ENCODE measurements around the gene PAK1. TPM values are rescaled to one million over a fixed set of nuclear protein-coding genes. Genes with fewer than 3 reads are reported as not detected.

Gene PAK1
- total and polyA plus RNA-seq, 2 donors = 27.7 to 36.6 TPM

DNA sequence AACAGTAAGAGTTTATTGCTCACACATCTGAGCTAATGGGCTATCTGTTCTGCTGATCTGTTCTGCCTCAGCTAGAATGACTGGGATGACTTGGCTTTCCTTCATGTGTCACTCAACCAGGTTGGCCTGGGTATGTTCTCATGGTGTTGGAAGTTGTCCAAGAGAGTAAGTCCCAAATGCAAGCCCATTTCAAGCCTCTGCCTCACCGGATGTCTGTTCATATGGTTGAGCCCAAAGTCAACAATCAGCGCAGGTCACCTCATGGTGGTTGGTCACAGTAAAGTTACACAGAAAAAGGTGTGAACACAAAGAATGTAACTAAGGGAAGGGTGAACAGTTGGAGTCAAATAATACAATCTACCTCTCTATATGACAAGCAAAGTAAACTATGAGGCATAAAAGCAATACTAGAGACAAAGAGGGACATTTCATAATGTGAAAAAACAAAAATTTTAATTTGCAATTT lies 174.3 kb downstream of the PAK1 start:
- no peak for DNase-seq (ENCODE audit: low read depth in 6 of 9, low spot score in 9 of 9)
- H3K9me3 ChIP-seq (ENCODE audit: control insufficient read depth in 2 of 2, insufficient read depth in 1 of 2, low read length in 1 of 2) = no peaks in the 10 kb centered on the region
- H3K36me3 ChIP-seq (ENCODE audit: control insufficient read depth in 2 of 2, insufficient read depth in 2 of 2, low read length in 1 of 2) = no peaks in the 10 kb centered on the region
- H3K4me3 ChIP-seq (ENCODE audit: low read length in 2 of 2) = no peak overlapping the region
- no peaks in the 10 kb centered on the region for H3K27me3 ChIP-seq (ENCODE audit: control insufficient read depth in 2 of 2, insufficient read depth in 1 of 2, low read length in 1 of 2)
- no peak overlapping the region for H3K27ac ChIP-seq (ENCODE audit: low read depth in 1 of 2, low read length in 1 of 2)
- 92% methylated on average over 2 of the region's 2 CpGs for WGBS
- H3K4me1 ChIP-seq (ENCODE audit: control insufficient read depth in 2 of 2, insufficient read depth in 2 of 2, low read length in 2 of 2) = no peaks in the 10 kb centered on the region

DNA sequence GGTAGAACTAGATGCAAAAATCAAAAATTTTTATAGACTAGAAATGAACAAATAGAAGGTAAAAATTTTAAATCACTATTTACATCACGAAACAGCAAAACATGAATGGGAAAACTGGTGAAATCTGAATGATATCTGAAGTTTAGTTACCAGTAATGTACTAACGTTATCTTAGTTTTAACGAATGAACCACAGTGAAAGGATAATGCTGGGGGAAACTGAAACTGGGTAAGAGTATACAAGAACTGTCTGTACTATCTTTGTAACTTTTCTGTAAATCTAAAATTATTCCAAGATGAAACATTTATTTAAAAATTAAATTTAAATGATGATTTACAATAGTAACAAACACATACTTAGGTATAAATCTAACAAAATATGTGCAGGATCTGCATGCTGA lies 179.9 kb downstream of the PAK1 start:
- DNase-seq (ENCODE audit: low read depth in 6 of 9, low spot score in 9 of 9) = no peak
- Histone ChIP-seq H3K36me3 (ENCODE audit: control insufficient read depth in 2 of 2, insufficient read depth in 2 of 2, low read length in 1 of 2) (no peaks in the 10 kb centered on the region), H3K4me1 (ENCODE audit: control insufficient read depth in 2 of 2, insufficient read depth in 2 of 2, low read length in 2 of 2) (no peaks in the 10 kb centered on the region), H3K4me3 (ENCODE audit: low read length in 2 of 2) (no peak overlapping the region), H3K27me3 (ENCODE audit: control insufficient read depth in 2 of 2, insufficient read depth in 1 of 2, low read length in 1 of 2) (no peaks in the 10 kb centered on the region), H3K27ac (ENCODE audit: low read depth in 1 of 2, low read length in 1 of 2) (no peak overlapping the region), H3K9me3 (ENCODE audit: control insufficient read depth in 2 of 2, insufficient read depth in 1 of 2, low read length in 1 of 2) (no peaks in the 10 kb centered on the region)
- 97% methylated on average over 3 of the region's 3 CpGs for WGBS

DNA sequence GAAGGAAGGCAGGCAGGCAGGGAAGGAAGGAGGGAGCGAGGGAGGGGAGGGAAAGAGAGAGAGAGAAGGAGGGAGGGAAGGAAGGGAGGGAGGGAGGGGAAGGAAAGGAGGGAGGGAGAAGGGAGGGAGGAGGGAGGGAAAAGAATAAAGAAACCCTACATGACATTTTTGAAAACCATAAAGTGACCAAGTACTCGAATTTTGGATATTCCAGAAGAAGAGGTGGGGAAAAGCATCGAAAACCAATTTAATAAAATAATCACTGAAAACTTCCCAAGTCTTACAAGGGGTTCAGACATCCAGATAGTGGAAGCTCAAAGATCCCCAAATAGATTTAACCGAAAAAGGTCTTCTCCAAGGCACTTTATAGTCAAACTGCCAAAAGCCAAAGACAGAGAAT lies 184.2 kb downstream of the PAK1 start:
- no peak for DNase-seq (ENCODE audit: low read depth in 6 of 9, low spot score in 9 of 9)
- H3K36me3 ChIP-seq (ENCODE audit: control insufficient read depth in 2 of 2, insufficient read depth in 2 of 2, low read length in 1 of 2) = no peaks in the 10 kb centered on the region
- no peaks in the 10 kb centered on the region for H3K9me3 ChIP-seq (ENCODE audit: control insufficient read depth in 2 of 2, insufficient read depth in 1 of 2, low read length in 1 of 2)
- WGBS = 97% methylated on average over 4 of the region's 4 CpGs
- H3K4me1 ChIP-seq (ENCODE audit: control insufficient read depth in 2 of 2, insufficient read depth in 2 of 2, low read length in 2 of 2) = no peaks in the 10 kb centered on the region
- no peak overlapping the region for H3K4me3 ChIP-seq (ENCODE audit: low read length in 2 of 2)
- no peak overlapping the region for H3K27ac ChIP-seq (ENCODE audit: low read depth in 1 of 2, low read length in 1 of 2)
- no peaks in the 10 kb centered on the region for H3K27me3 ChIP-seq (ENCODE audit: control insufficient read depth in 2 of 2, insufficient read depth in 1 of 2, low read length in 1 of 2)

DNA sequence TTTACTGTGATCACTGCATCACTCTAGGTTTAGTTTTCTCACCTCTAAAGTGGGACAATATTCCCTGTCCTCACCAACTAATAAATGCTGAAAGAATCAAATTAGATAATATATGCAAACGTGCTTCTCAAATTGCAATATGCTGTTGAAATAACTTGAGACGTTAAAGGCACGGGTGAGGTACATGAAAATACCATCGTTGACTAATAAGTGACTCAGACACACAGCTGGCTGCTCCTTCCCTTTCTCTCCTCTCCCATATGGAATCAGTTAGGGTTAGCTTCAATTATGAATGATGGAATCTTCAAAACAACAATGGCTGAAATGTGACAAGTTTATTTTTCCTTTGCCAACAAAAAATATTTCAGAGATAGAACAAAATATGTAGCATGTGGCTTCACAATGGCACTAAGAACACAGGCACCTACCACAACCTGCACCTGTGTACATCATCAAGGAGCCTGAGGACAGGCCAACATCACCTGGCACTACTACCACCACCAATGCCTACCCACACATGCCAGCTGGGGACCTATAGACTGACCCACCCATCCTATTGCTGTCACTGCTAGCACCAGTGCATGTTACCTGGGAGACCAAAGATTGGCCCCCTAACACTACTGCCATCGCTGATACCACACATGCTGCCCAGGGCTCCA lies 186.2 kb downstream of the PAK1 start:
- no peak overlapping the region for H3K4me3 ChIP-seq (ENCODE audit: low read length in 2 of 2)
- no peaks in the 10 kb centered on the region for H3K9me3 ChIP-seq (ENCODE audit: control insufficient read depth in 2 of 2, insufficient read depth in 1 of 2, low read length in 1 of 2)
- H3K27me3 ChIP-seq (ENCODE audit: control insufficient read depth in 2 of 2, insufficient read depth in 1 of 2, low read length in 1 of 2) = no peaks in the 10 kb centered on the region
- H3K4me1 ChIP-seq (ENCODE audit: control insufficient read depth in 2 of 2, insufficient read depth in 2 of 2, low read length in 2 of 2) = no peaks in the 10 kb centered on the region
- no peaks in the 10 kb centered on the region for H3K36me3 ChIP-seq (ENCODE audit: control insufficient read depth in 2 of 2, insufficient read depth in 2 of 2, low read length in 1 of 2)
- 94% methylated on average over 5 of the region's 5 CpGs for WGBS
- DNase-seq (ENCODE audit: low read depth in 6 of 9, low spot score in 9 of 9) = no peak
- no peak overlapping the region for H3K27ac ChIP-seq (ENCODE audit: low read depth in 1 of 2, low read length in 1 of 2)

DNA sequence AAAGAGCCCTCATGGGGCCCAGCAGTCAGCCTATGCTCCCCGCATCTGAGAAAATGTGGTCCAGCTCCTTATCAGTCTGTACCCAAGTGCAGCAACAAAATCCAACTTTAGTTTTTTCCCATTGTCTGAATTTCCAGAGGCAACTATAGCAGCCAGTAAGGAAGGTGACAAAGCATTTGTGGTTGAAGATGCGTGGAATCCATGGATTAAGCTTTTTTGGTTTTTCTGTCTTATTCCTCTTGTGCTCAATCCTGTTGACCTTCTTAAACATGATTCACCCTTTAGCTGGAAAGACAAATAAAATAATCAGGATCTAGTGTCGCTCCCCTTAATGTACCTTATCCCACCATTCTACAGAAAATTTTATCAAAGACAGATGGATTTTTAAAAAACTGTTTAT lies 186.8 kb downstream of the PAK1 start:
- H3K27me3 ChIP-seq (ENCODE audit: control insufficient read depth in 2 of 2, insufficient read depth in 1 of 2, low read length in 1 of 2) = no peaks in the 10 kb centered on the region
- no peaks in the 10 kb centered on the region for H3K9me3 ChIP-seq (ENCODE audit: control insufficient read depth in 2 of 2, insufficient read depth in 1 of 2, low read length in 1 of 2)
- WGBS = over 99% methylated on average over 3 of the region's 3 CpGs
- H3K36me3 ChIP-seq (ENCODE audit: control insufficient read depth in 2 of 2, insufficient read depth in 2 of 2, low read length in 1 of 2) = no peaks in the 10 kb centered on the region
- no peak for DNase-seq (ENCODE audit: low read depth in 6 of 9, low spot score in 9 of 9)
- H3K27ac ChIP-seq (ENCODE audit: low read depth in 1 of 2, low read length in 1 of 2) = no peak overlapping the region
- no peak overlapping the region for H3K4me3 ChIP-seq (ENCODE audit: low read length in 2 of 2)
- no peaks in the 10 kb centered on the region for H3K4me1 ChIP-seq (ENCODE audit: control insufficient read depth in 2 of 2, insufficient read depth in 2 of 2, low read length in 2 of 2)

DNA sequence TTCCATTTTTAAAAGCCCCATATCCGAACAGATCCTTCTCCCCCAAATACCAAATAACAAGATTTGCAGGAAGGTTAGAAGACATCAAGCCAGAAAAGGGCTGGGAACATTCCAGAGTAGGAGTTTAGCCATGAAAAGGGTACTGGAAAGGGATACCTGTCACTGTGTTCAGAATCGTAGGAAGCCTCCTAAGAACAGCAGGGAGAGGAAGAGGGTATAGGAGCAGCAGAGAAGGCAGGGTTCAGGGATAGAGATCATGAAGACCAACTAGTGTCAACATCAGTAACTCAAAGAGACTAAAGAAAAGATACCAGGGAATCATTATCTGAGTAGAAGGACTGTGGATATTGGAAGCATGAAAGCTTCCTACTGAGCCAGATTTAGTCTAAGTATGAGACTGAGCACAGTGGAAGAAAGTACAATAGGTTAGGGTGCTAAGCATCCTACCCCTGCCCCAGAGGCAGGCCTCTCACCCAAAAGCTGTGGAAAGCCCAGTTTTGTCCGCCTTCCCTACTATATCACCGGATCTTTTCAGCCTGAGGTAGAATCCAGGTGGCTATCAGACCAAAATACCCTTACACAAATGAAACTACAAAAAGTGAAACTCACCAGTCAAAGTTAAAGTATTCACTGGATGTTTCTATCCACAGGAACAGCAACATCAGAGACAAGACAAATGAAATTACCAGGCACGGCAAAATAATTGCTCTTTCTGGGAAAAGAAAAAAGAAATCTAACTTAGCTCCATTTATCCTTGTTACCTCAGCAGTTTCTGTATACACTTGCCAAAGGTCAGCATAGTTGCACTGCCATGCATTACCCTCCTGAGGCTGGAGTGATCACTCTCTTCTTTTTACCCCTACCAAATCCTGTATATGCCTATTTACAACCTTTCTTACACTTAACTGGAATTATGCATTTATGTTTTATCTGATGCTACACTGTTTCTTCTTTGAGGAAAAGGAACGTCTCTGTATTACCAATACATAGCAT lies 189.1 kb downstream of the PAK1 start:
- H3K4me3 ChIP-seq (ENCODE audit: low read length in 2 of 2) = no peak overlapping the region
- 96% methylated on average over 6 of the region's 6 CpGs for WGBS
- DNase-seq (ENCODE audit: low read depth in 6 of 9, low spot score in 9 of 9) = no peak
- H3K36me3 ChIP-seq (ENCODE audit: control insufficient read depth in 2 of 2, insufficient read depth in 2 of 2, low read length in 1 of 2) = no peaks in the 10 kb centered on the region
- H3K27ac ChIP-seq (ENCODE audit: low read depth in 1 of 2, low read length in 1 of 2) = no peak overlapping the region
- no peaks in the 10 kb centered on the region for H3K27me3 ChIP-seq (ENCODE audit: control insufficient read depth in 2 of 2, insufficient read depth in 1 of 2, low read length in 1 of 2)
- H3K4me1 ChIP-seq (ENCODE audit: control insufficient read depth in 2 of 2, insufficient read depth in 2 of 2, low read length in 2 of 2) = no peaks in the 10 kb centered on the region
- H3K9me3 ChIP-seq (ENCODE audit: control insufficient read depth in 2 of 2, insufficient read depth in 1 of 2, low read length in 1 of 2) = no peaks in the 10 kb centered on the region

DNA sequence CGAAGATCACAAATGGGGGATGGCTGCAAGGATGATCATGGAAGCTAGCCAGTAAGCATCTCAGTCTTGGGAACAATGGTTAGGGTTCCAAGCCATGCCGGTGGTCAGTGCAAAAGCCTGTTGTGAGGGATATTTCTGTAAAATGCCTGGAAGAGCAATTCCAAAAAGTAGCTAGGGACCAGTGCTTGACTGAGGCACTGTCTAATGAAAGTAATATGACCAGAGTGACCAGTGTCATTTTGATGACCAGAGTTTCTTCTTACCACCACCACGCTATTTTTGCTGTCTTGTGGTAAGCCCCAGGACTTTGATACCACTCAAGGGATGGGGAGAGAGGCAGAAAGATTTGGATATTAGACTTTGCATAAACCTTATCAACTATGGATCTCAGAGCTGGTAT lies 190.8 kb downstream of the PAK1 start:
- H3K9me3 ChIP-seq (ENCODE audit: control insufficient read depth in 2 of 2, insufficient read depth in 1 of 2, low read length in 1 of 2) = no peaks in the 10 kb centered on the region
- no peaks in the 10 kb centered on the region for H3K27me3 ChIP-seq (ENCODE audit: control insufficient read depth in 2 of 2, insufficient read depth in 1 of 2, low read length in 1 of 2)
- WGBS = 80% methylated on average over 3 of the region's 3 CpGs
- DNase-seq (ENCODE audit: low read depth in 6 of 9, low spot score in 9 of 9) = no peak
- no peaks in the 10 kb centered on the region for H3K4me1 ChIP-seq (ENCODE audit: control insufficient read depth in 2 of 2, insufficient read depth in 2 of 2, low read length in 2 of 2)
- H3K36me3 ChIP-seq (ENCODE audit: control insufficient read depth in 2 of 2, insufficient read depth in 2 of 2, low read length in 1 of 2) = no peaks in the 10 kb centered on the region
- H3K4me3 ChIP-seq (ENCODE audit: low read length in 2 of 2) = no peak overlapping the region
- H3K27ac ChIP-seq (ENCODE audit: low read depth in 1 of 2, low read length in 1 of 2) = no peak overlapping the region

DNA sequence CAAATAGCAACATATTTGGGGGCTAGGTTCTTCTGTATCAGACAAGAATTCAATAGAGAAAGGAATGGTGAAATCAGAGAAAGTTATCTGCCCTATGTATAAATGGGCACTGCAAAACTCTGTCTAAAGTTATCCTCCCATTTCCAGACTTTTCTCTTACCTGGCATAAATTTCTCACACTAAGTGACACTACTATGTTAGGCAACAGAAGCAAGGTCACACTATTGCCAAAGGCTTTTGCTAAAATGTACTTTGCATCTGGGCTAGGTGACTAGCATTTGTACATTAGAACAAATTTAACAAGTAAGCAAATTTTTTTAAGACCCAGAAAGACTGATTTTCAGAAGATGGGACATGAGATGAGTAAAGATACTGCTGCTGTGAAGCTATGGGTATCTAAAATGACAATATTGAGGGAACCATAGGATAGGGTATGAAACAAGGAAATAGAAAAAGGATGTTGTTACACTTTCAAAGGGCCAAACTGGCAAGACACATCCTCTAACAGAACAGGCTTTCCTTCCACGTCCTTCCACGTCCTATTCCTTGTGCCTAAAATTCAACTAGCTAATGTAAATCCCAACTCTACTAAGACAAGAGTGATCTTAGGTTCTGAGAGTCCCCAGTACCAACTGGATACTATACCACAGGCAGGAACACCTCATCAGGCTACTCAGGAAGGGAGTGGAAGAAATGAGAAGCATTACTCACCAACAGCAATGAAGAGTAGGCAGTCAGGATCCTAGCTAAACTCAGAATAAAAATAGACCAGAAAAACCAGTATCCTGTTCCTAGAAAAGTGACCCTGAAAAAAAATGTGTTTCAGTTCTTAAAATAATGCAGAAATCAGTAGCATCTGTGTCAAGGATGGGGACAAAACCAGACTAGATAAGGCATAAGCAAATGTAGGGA lies 195.0 kb downstream of the PAK1 start:
- Histone ChIP-seq H3K27me3 (ENCODE audit: control insufficient read depth in 2 of 2, insufficient read depth in 1 of 2, low read length in 1 of 2) (no peaks in the 10 kb centered on the region), H3K4me1 (ENCODE audit: control insufficient read depth in 2 of 2, insufficient read depth in 2 of 2, low read length in 2 of 2) (no peaks in the 10 kb centered on the region), H3K4me3 (ENCODE audit: low read length in 2 of 2) (no peak overlapping the region), H3K36me3 (ENCODE audit: control insufficient read depth in 2 of 2, insufficient read depth in 2 of 2, low read length in 1 of 2) (no peaks in the 10 kb centered on the region), H3K27ac (ENCODE audit: low read depth in 1 of 2, low read length in 1 of 2) (no peak overlapping the region), H3K9me3 (ENCODE audit: control insufficient read depth in 2 of 2, insufficient read depth in 1 of 2, low read length in 1 of 2) (no peaks in the 10 kb centered on the region)
- no peak for DNase-seq (ENCODE audit: low read depth in 6 of 9, low spot score in 9 of 9)
- 80% methylated on average over 2 of the region's 2 CpGs for WGBS

All from thymus (tissue), 11 donors.